HEK293 (cell line): ENCODE results near the gene MFGE8.
A peak's percentile ranks its signal among the peaks of the same experiment; 100 is the strongest.

Experiments used
- EGR2 ChIP-seq: fragments of 450-650 bp; formaldehyde crosslinking; IDR thresholded peaks from 2 replicates; pipeline ENCODE4 v1.5.1; 2016; ENCODE audit warnings: low read depth, missing biosample characterization, missing genetic modification characterization
- HOXC10 ChIP-seq: sonication (generic); formaldehyde crosslinking; IDR thresholded peaks from 2 replicates; pipeline ENCODE4 v1.8.1; 2023; ENCODE audit warnings: mild to moderate bottlenecking, missing genetic modification reagents
- KLF1 ChIP-seq: fragments of 450-650 bp; formaldehyde crosslinking; IDR thresholded peaks from 2 replicates; pipeline ENCODE4 v1.5.1; 2016; ENCODE audit warnings: missing biosample characterization, missing genetic modification characterization
- KLF16 ChIP-seq: fragments of 450-650 bp; formaldehyde crosslinking; IDR thresholded peaks from 2 replicates; pipeline ENCODE4 v1.5.1; 2017; ENCODE audit warnings: missing biosample characterization, missing genetic modification characterization
- MZF1 ChIP-seq: fragments of 450-650 bp; formaldehyde crosslinking; IDR thresholded peaks from 2 replicates; pipeline ENCODE4 v1.5.1; 2017; ENCODE audit warnings: missing biosample characterization, missing genetic modification characterization, borderline replicate concordance
- SP7 ChIP-seq: fragments of 450-650 bp; formaldehyde crosslinking; IDR thresholded peaks from 2 replicates; pipeline ENCODE4 v1.5.1; 2016; ENCODE audit warnings: missing biosample characterization, missing genetic modification characterization
- TRIM28 ChIP-seq: IDR thresholded peaks from 2 replicates; pipeline ENCODE4 v1.6.1; 2011; ENCODE audit warnings: low read length, control low read depth, borderline replicate concordance
- ZBTB20 ChIP-seq: fragments of 450-650 bp; formaldehyde crosslinking; IDR thresholded peaks from 2 replicates; pipeline ENCODE4 v1.5.1; 2016; ENCODE audit warnings: missing biosample characterization, missing genetic modification characterization
- ZBTB26 ChIP-seq: fragments of 450-650 bp; formaldehyde crosslinking; optimal IDR thresholded peaks from 2 replicates; pipeline ENCODE3; 2016; ENCODE audit warnings: missing biosample characterization, mild to moderate bottlenecking, missing genetic modification characterization
- ZFHX2 ChIP-seq: fragments of 450-650 bp; formaldehyde crosslinking; conservative IDR thresholded peaks from 2 replicates; pipeline ENCODE4 v1.5.1; 2016; ENCODE audit warnings: missing biosample characterization, missing genetic modification characterization
- ZNF10 ChIP-seq: fragments of 450-650 bp; formaldehyde crosslinking; IDR thresholded peaks from 2 replicates; pipeline ENCODE4 v1.5.1; 2017; ENCODE audit warnings: missing biosample characterization, missing genetic modification characterization
- ZNF211 ChIP-seq: fragments of 450-650 bp; formaldehyde crosslinking; IDR thresholded peaks from 2 replicates; pipeline ENCODE4 v1.5.1; 2016; ENCODE audit warnings: low read depth, missing biosample characterization, missing genetic modification characterization
- ZNF274 ChIP-seq, 2 experiments: fragments of 200-500 bp in 1 of 2; fragments of 450-650 bp in 1 of 2; sonication (Bioruptor generic) in 1 of 2; formaldehyde crosslinking in 1 of 2; IDR thresholded peaks; 2 replicates each; pipeline versions ENCODE4 v1.5.1 to v1.6.1; 2014 to 2016; ENCODE audit warnings: borderline replicate concordance in 1 of 2, inconsistent platforms in 1 of 2, low read length in 1 of 2, missing biosample characterization in 1 of 2, missing genetic modification characterization in 1 of 2
- ZNF324 ChIP-seq: fragments of 450-650 bp; formaldehyde crosslinking; IDR thresholded peaks from 2 replicates; pipeline ENCODE4 v1.5.1; 2016; ENCODE audit warnings: missing biosample characterization, missing genetic modification characterization
- ZNF48 ChIP-seq: fragments of 450-650 bp; formaldehyde crosslinking; IDR thresholded peaks from 2 replicates; pipeline ENCODE4 v1.5.1; 2016; ENCODE audit warnings: missing biosample characterization, missing genetic modification characterization
- ZNF514 ChIP-seq: fragments of 450-650 bp; formaldehyde crosslinking; IDR thresholded peaks from 2 replicates; pipeline ENCODE4 v1.5.1; 2016; ENCODE audit warnings: missing biosample characterization, missing genetic modification characterization
- ZNF529 ChIP-seq: fragments of 450-650 bp; formaldehyde crosslinking; IDR thresholded peaks from 2 replicates; pipeline ENCODE4 v1.5.1; 2017; ENCODE audit warnings: missing genetic modification characterization, missing biosample characterization; ENCODE audit not compliant: insufficient replicate concordance
- ZNF544 ChIP-seq: fragments of 450-650 bp; formaldehyde crosslinking; IDR thresholded peaks from 2 replicates; pipeline ENCODE4 v1.5.0; 2017; ENCODE audit warnings: missing biosample characterization, missing genetic modification characterization
- ZNF549 ChIP-seq: fragments of 450-650 bp; IDR thresholded peaks from 2 replicates; pipeline ENCODE4 v1.5.1; 2018; ENCODE audit warnings: missing biosample characterization, missing genetic modification characterization, mild to moderate bottlenecking, inconsistent platforms, moderate library complexity
- ZNF561 ChIP-seq: fragments of 450-650 bp; IDR thresholded peaks from 2 replicates; pipeline ENCODE4 v1.5.1; 2018; ENCODE audit warnings: missing biosample characterization, missing genetic modification characterization, borderline replicate concordance
- ZNF571 ChIP-seq: fragments of 450-650 bp; formaldehyde crosslinking; IDR thresholded peaks from 2 replicates; pipeline ENCODE4 v1.5.0; 2017; ENCODE audit warnings: missing biosample characterization, missing genetic modification characterization
- ZNF596 ChIP-seq: fragments of 450-650 bp; IDR thresholded peaks from 2 replicates; pipeline ENCODE4 v1.5.0; 2018; ENCODE audit warnings: missing biosample characterization, mild to moderate bottlenecking, missing genetic modification characterization, moderate library complexity
- ZNF677 ChIP-seq: fragments of 450-650 bp; IDR thresholded peaks from 2 replicates; pipeline ENCODE4 v1.5.0; 2018; ENCODE audit warnings: missing biosample characterization, mild to moderate bottlenecking, missing genetic modification characterization, moderate library complexity
- ZNF701 ChIP-seq: fragments of 450-650 bp; formaldehyde crosslinking; IDR thresholded peaks from 2 replicates; pipeline ENCODE4 v1.5.1; 2016; ENCODE audit warnings: missing biosample characterization, missing genetic modification characterization
- ZNF843 ChIP-seq: fragments of 450-650 bp; formaldehyde crosslinking; IDR thresholded peaks from 2 replicates; pipeline ENCODE4 v1.5.1; 2016; ENCODE audit warnings: missing biosample characterization, missing genetic modification characterization
- ZSCAN16 ChIP-seq: fragments of 450-650 bp; formaldehyde crosslinking; IDR thresholded peaks from 2 replicates; pipeline ENCODE4 v1.5.1; 2016; ENCODE audit warnings: missing biosample characterization, missing genetic modification characterization
- ZSCAN18 ChIP-seq: fragments of 450-650 bp; formaldehyde crosslinking; IDR thresholded peaks from 2 replicates; pipeline ENCODE4 v1.5.1; 2016; ENCODE audit warnings: missing biosample characterization, missing genetic modification characterization
- ZSCAN23 ChIP-seq: fragments of 450-650 bp; formaldehyde crosslinking; IDR thresholded peaks from 2 replicates; pipeline ENCODE4 v1.5.1; 2016; ENCODE audit warnings: missing biosample characterization, missing genetic modification characterization
- ZXDB ChIP-seq: fragments of 450-650 bp; formaldehyde crosslinking; IDR thresholded peaks from 2 replicates; pipeline ENCODE4 v1.5.1; 2016; ENCODE audit warnings: missing biosample characterization, missing genetic modification characterization
- TF ChIP-seq, protein P1 (sequence below): fragments of 450-650 bp; formaldehyde crosslinking; IDR thresholded peaks from 2 replicates; pipeline ENCODE4 v1.5.1; 2016; ENCODE audit warnings: missing biosample characterization, missing genetic modification characterization
- TF ChIP-seq, protein P2 (sequence below): fragments of 450-650 bp; formaldehyde crosslinking; IDR thresholded peaks from 2 replicates; pipeline ENCODE4 v1.5.1; 2016; ENCODE audit warnings: missing biosample characterization, missing genetic modification characterization

The MFGE8 gene

DNA sequence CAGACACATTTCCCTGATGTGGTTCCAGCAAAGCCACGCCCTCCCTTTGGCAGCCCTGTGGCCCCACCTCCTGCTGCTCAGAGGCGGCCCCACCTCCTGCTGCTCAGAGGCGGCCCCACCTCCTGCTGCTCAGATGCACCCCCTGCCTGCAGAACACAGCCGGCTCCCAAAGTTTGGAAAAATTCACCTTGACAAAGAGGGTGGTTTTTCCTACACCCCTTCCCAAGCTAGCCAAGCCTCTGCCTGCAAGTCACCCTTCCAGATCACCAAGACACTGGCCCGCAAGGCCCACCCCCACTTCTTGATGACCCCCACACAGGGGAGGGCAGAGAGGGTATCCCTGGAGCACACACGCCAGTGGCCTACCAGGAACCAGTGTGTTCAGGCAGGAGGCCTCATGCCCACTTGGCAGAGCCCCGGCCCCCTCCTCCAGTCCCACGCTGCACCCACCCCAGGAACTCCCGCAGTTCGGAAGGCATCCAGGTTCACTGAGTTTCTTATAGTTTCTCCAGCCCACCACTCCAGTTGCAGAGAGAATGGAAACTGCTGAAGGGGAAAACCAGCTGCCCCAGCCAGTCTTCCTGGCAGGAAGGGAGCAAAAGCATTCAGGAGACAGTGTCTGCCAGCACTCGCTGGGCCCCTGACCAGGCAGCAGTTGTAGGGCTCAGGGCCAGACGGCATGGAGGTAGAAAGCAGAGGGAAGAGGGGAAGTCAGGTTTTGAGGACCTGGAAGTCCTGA is 15.6 kb downstream of the MFGE8 start (continued):
- TF ChIP-seq EGR2 (0 out of 2 replicates have a peak, but pooled peaks have one; percentile 5), ZNF544 (tag by site-specific recombination) (no peak), ZBTB20 (tag by site-specific recombination) (peak; percentile 74), TRIM28 (no peak), ZSCAN23 (tag by site-specific recombination) (no peak), ZNF529 (tag by site-specific recombination) (no peak), ZNF571 (tag by site-specific recombination) (no peak), ZNF701 (tag by site-specific recombination) (no peak), ZNF549 (tag by site-specific recombination) (no peak), HOXC10 (no peak), ZFHX2 (tag by site-specific recombination) (peak; percentile 49), KLF1 (tag by site-specific recombination) (peak; percentile 73; the same call in 1 of the 2 replicates), ZNF324 (tag by site-specific recombination) (no peak), ZNF596 (tag by site-specific recombination) (no peak), ZNF274 (IDR thresholded peaks at IDR 0.05; ENCODE audit: low read length) (no peak), ZNF274 (tag by site-specific recombination; IDR thresholded peaks at IDR 0.05; ENCODE audit: borderline replicate concordance) (no peak), ZNF10 (peak; percentile 75; the same call in 1 of the 2 replicates), ZBTB26 (tag by site-specific recombination) (no peak), ZSCAN18 (tag by site-specific recombination) (no peak), ZNF843 (no peak), ZNF211 (tag by site-specific recombination) (no peak), MZF1 (tag by site-specific recombination) (no peak), ZNF561 (peak; percentile 70; the same call in 1 of the 2 replicates), KLF16 (tag by site-specific recombination) (peak; percentile 71), ZNF514 (tag by site-specific recombination) (no peak), ZNF677 (tag by site-specific recombination) (no peak), ZXDB (tag by site-specific recombination) (no peak), ZNF48 (tag by site-specific recombination) (no peak), SP7 (peak; percentile 41; the same call in 1 of the 2 replicates), ZSCAN16 (tag by site-specific recombination) (no peak)
- TF ChIP-seq, protein P1, sequence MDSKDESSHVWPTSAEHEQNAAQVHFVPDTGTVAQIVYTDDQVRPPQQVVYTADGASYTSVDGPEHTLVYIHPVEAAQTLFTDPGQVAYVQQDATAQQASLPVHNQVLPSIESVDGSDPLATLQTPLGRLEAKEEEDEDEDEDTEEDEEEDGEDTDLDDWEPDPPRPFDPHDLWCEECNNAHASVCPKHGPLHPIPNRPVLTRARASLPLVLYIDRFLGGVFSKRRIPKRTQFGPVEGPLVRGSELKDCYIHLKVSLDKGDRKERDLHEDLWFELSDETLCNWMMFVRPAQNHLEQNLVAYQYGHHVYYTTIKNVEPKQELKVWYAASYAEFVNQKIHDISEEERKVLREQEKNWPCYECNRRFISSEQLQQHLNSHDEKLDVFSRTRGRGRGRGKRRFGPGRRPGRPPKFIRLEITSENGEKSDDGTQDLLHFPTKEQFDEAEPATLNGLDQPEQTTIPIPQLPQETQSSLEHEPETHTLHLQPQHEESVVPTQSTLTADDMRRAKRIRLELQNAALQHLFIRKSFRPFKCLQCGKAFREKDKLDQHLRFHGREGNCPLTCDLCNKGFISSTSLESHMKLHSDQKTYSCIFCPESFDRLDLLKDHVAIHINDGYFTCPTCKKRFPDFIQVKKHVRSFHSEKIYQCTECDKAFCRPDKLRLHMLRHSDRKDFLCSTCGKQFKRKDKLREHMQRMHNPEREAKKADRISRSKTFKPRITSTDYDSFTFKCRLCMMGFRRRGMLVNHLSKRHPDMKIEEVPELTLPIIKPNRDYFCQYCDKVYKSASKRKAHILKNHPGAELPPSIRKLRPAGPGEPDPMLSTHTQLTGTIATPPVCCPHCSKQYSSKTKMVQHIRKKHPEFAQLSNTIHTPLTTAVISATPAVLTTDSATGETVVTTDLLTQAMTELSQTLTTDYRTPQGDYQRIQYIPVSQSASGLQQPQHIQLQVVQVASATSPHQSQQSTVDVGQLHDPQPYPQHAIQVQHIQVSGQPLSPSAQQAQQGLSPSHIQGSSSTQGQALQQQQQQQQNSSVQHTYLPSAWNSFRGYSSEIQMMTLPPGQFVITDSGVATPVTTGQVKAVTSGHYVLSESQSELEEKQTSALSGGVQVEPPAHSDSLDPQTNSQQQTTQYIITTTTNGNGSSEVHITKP, result no peak
- TF ChIP-seq, protein P2, sequence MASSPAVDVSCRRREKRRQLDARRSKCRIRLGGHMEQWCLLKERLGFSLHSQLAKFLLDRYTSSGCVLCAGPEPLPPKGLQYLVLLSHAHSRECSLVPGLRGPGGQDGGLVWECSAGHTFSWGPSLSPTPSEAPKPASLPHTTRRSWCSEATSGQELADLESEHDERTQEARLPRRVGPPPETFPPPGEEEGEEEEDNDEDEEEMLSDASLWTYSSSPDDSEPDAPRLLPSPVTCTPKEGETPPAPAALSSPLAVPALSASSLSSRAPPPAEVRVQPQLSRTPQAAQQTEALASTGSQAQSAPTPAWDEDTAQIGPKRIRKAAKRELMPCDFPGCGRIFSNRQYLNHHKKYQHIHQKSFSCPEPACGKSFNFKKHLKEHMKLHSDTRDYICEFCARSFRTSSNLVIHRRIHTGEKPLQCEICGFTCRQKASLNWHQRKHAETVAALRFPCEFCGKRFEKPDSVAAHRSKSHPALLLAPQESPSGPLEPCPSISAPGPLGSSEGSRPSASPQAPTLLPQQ (tag by site-specific recombination), result peak; percentile 96
